ENCODE results near the gene KCNH1. TPM values are rescaled to one million over a fixed set of nuclear protein-coding genes. Genes with fewer than 3 reads are reported as not detected.
A peak's percentile ranks its signal among the peaks of the same experiment; 100 is the strongest.

KCNH1 gene
- total and polyA plus RNA-seq, 2 experiments from 2014 or later, result 0.71 to 1.8 TPM

DNA sequence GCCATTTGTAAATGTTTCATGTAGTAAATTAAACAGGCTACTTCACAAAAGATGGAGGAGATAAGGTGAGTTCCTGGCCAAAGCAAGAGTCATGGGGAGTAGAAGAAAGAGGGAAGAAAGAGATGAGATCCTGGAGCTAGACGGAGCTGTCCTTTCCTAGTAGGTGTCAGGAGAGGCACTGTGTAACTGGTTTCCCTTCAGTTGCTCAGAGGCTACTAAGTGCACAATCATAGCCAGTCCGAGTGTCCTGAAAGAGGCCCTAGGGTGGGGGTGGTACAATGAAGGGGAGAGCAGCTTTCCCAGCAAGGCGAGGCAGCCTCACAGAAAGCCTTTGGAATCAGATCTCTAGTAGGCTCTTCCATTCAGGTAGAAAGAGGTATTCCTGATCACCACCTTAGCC, 390.9 kb downstream of the KCNH1 start:
- no peak for DNase-seq
- Histone ChIP-seq H4K20me1 (ENCODE audit: insufficient read depth) (no peaks in the 10 kb centered on the region), H3K4me1 (ENCODE audit: insufficient read depth) (no peaks in the 10 kb centered on the region), H3K36me3 (ENCODE audit: low read depth) (no peaks in the 10 kb centered on the region), H2AFZ (no peak overlapping the region), H3F3A (ENCODE audit: insufficient read depth) (no peaks in the 10 kb centered on the region), H3K27ac (no peak overlapping the region), H3K9ac (no peak overlapping the region), H3K27me3 (replicated peaks; ENCODE audit: insufficient read depth) (no peaks in the 10 kb centered on the region), H3K79me2 (ENCODE audit: insufficient read depth) (no peaks in the 10 kb centered on the region), H3K9me2 (ENCODE audit: insufficient read depth) (no peaks in the 10 kb centered on the region), H3K9me3 (ENCODE audit: low read depth) (no peaks in the 10 kb centered on the region), H3K4me3 (no peak overlapping the region), H3K4me2 (ENCODE audit: unreplicated experiment) (no peak overlapping the region)
- WGBS, 2 experiments (ENCODE audit: low coverage in 1 of 2, low lambda C conversion rate in 2 of 2, missing lambda C conversion rate in 2 of 2), result 3 to 24% methylated on average over 2 to 3 of the region's 3 CpGs
- TF ChIP-seq EZH2phosphoT487 (IDR thresholded peaks at IDR 0.05; ENCODE audit: insufficient read depth, low read depth) (no peak), EZH2 (IDR thresholded peaks at IDR 0.05; ENCODE audit: insufficient read depth, poor library complexity, severe bottlenecking) (no peak)
- in situ Hi-C loops (cut with MboI), result no loop called here

DNA sequence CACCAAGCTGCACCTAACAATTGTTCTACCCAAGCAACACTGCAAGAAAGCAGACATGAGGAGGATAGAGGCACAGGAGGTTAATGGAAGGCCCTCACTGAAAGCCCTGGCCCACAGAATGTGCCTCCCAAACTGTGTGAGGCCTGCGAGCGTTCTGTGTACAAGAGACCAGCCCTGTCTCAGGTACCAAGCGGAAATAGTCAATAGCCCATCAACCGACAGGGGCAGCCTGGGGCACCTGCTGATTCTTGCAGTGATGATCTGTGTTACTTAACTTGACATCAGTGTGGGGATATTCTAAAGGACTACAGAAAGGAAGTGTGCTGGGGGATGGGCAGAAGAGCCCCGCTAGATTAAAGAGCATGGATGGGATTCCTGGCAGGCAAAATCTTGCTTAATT, 392.4 kb downstream of the KCNH1 start:
- Histone ChIP-seq H3K27me3 (replicated peaks; ENCODE audit: insufficient read depth) (no peaks in the 10 kb centered on the region), H3K27ac (no peak overlapping the region), H3K4me1 (ENCODE audit: insufficient read depth) (no peaks in the 10 kb centered on the region), H3K9ac (no peak overlapping the region), H3F3A (ENCODE audit: insufficient read depth) (no peaks in the 10 kb centered on the region), H3K4me2 (ENCODE audit: unreplicated experiment) (no peak overlapping the region), H4K20me1 (ENCODE audit: insufficient read depth) (no peaks in the 10 kb centered on the region), H3K79me2 (ENCODE audit: insufficient read depth) (no peaks in the 10 kb centered on the region), H3K4me3 (no peak overlapping the region), H3K9me2 (ENCODE audit: insufficient read depth) (no peaks in the 10 kb centered on the region), H3K36me3 (ENCODE audit: low read depth) (no peaks in the 10 kb centered on the region), H2AFZ (no peak overlapping the region), H3K9me3 (ENCODE audit: low read depth) (no peaks in the 10 kb centered on the region)
- no peak for DNase-seq
- WGBS, 2 experiments (ENCODE audit: low coverage in 1 of 2, low lambda C conversion rate in 2 of 2, missing lambda C conversion rate in 2 of 2), result 38 to 40% methylated on average over 5 of the region's 5 CpGs
- TF ChIP-seq EZH2phosphoT487 (IDR thresholded peaks at IDR 0.05; ENCODE audit: insufficient read depth, low read depth), result no peak
- TF ChIP-seq EZH2 (IDR thresholded peaks at IDR 0.05; ENCODE audit: insufficient read depth, poor library complexity, severe bottlenecking), result no peak
- in situ Hi-C loops (cut with MboI), result no loop called here

DNA sequence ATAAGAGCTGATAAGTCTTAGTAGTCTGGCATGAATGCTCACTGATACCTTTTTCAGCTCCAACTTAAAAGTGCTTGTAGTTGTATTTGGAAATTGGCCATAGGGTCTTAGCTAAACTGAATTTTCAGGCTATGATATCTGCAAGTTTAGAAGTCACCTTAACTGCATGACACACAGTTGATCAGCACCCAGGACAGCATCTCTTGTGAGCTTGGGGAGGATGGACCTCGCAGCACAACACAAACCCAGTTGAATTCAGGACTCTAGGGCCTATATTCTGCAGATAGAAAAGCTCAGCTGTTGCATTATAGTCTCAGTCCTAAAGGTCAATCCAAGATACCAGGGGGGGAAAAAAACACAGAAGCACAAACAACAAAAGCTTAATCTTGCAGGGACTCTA, 394.3 kb downstream of the KCNH1 start:
- Histone ChIP-seq H3K27ac (no peak overlapping the region), H3K9ac (no peak overlapping the region), H3K9me3 (ENCODE audit: low read depth) (no peaks in the 10 kb centered on the region), H3K36me3 (ENCODE audit: low read depth) (no peaks in the 10 kb centered on the region), H3K4me1 (ENCODE audit: insufficient read depth) (no peaks in the 10 kb centered on the region), H3K27me3 (replicated peaks; ENCODE audit: insufficient read depth) (no peaks in the 10 kb centered on the region), H3K4me3 (no peak overlapping the region), H3F3A (ENCODE audit: insufficient read depth) (no peaks in the 10 kb centered on the region), H3K4me2 (ENCODE audit: unreplicated experiment) (no peak overlapping the region), H3K79me2 (ENCODE audit: insufficient read depth) (no peaks in the 10 kb centered on the region), H4K20me1 (ENCODE audit: insufficient read depth) (no peaks in the 10 kb centered on the region), H2AFZ (no peak overlapping the region), H3K9me2 (ENCODE audit: insufficient read depth) (no peaks in the 10 kb centered on the region)
- no peak for TF ChIP-seq EZH2 (IDR thresholded peaks at IDR 0.05; ENCODE audit: insufficient read depth, poor library complexity, severe bottlenecking)
- TF ChIP-seq EZH2phosphoT487 (IDR thresholded peaks at IDR 0.05; ENCODE audit: insufficient read depth, low read depth), result no peak
- 0% methylated on average over 1 of the region's 1 CpG for WGBS, 2 experiments (ENCODE audit: low coverage in 1 of 2, low lambda C conversion rate in 2 of 2, missing lambda C conversion rate in 2 of 2)
- peak; percentile 8 for DNase-seq
- in situ Hi-C loops (cut with MboI), result no loop called here

DNA sequence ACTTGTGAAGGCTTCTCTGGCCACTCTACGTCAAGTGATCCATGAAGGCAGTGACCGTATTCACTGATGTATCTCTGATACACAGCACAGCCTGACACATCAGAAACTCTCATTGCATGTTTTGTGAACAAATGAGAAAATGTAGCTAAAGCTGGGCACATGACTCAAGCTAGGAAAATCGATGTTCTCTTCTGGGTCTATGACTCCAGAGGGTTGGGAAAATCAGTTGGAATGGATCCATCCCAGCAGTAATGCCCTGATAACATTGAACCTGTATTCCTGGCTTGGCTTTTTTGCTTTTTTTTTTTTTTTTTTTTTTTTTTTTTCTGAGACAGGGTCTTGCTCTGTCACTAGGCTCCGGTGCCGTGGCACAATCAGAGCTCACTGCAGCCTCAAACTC, 395.7 kb downstream of the KCNH1 start:
- Histone ChIP-seq H4K20me1 (ENCODE audit: insufficient read depth) (no peaks in the 10 kb centered on the region), H2AFZ (no peak overlapping the region), H3K27ac (no peak overlapping the region), H3K4me2 (ENCODE audit: unreplicated experiment) (no peak overlapping the region), H3K79me2 (ENCODE audit: insufficient read depth) (no peaks in the 10 kb centered on the region), H3F3A (ENCODE audit: insufficient read depth) (no peaks in the 10 kb centered on the region), H3K27me3 (replicated peaks; ENCODE audit: insufficient read depth) (no peaks in the 10 kb centered on the region), H3K9ac (no peak overlapping the region), H3K9me3 (ENCODE audit: low read depth) (no peaks in the 10 kb centered on the region), H3K36me3 (ENCODE audit: low read depth) (no peaks in the 10 kb centered on the region), H3K4me1 (ENCODE audit: insufficient read depth) (no peaks in the 10 kb centered on the region), H3K9me2 (ENCODE audit: insufficient read depth) (no peaks in the 10 kb centered on the region), H3K4me3 (no peak overlapping the region)
- in situ Hi-C loops (cut with MboI), result no loop called here
- DNase-seq, result no peak
- 18 to 21% methylated on average over 5 of the region's 5 CpGs for WGBS, 2 experiments (ENCODE audit: low coverage in 1 of 2, low lambda C conversion rate in 2 of 2, missing lambda C conversion rate in 2 of 2)
- TF ChIP-seq EZH2 (IDR thresholded peaks at IDR 0.05; ENCODE audit: insufficient read depth, poor library complexity, severe bottlenecking) (no peak), EZH2phosphoT487 (IDR thresholded peaks at IDR 0.05; ENCODE audit: insufficient read depth, low read depth) (no peak)

DNA sequence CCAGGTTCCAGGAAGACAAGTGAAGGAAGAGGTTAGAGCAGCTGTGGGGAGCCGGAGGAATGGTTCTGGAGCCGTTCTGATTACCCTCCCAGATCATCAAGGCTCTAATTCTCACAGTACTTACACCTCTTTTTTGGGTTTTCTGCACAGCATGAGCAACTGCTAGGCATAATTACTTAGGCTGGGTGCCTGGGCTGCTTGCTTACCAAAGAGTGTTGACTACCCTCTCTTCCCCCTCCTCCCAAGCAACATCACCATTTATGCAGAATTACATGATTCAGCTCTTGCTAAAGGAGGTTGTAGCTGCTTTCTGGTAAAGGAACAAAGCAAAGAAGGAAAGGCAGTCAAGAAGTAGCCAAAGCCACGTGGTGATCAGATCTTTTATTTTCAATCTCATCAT, 397.2 kb downstream of the KCNH1 start:
- in situ Hi-C loops (cut with MboI), result no loop called here
- no peaks in the 10 kb centered on the region for H3K4me1 ChIP-seq (ENCODE audit: insufficient read depth)

More for the DNA sequence above, 397.2 kb downstream of the KCNH1 start:
- WGBS, 2 experiments (ENCODE audit: low coverage in 1 of 2, low lambda C conversion rate in 2 of 2, missing lambda C conversion rate in 2 of 2), result 2 to 6% methylated on average over 3 of the region's 3 CpGs
- no peak for DNase-seq
- H3K27me3 ChIP-seq (replicated peaks; ENCODE audit: insufficient read depth), result no peaks in the 10 kb centered on the region
- no peaks in the 10 kb centered on the region for H3K9me3 ChIP-seq (ENCODE audit: low read depth)
- no peak overlapping the region for H2AFZ ChIP-seq
- no peak overlapping the region for H3K27ac ChIP-seq
- no peak overlapping the region for H3K4me3 ChIP-seq
- TF ChIP-seq EZH2 (IDR thresholded peaks at IDR 0.05; ENCODE audit: insufficient read depth, poor library complexity, severe bottlenecking) (no peak), EZH2phosphoT487 (IDR thresholded peaks at IDR 0.05; ENCODE audit: insufficient read depth, low read depth) (no peak)
- H4K20me1 ChIP-seq (ENCODE audit: insufficient read depth), result no peaks in the 10 kb centered on the region
- H3K4me2 ChIP-seq (ENCODE audit: unreplicated experiment), result no peak overlapping the region
- no peak overlapping the region for H3K9ac ChIP-seq
- H3K79me2 ChIP-seq (ENCODE audit: insufficient read depth), result no peaks in the 10 kb centered on the region
- H3F3A ChIP-seq (ENCODE audit: insufficient read depth), result no peaks in the 10 kb centered on the region
- H3K36me3 ChIP-seq (ENCODE audit: low read depth), result no peaks in the 10 kb centered on the region
- H3K9me2 ChIP-seq (ENCODE audit: insufficient read depth), result no peaks in the 10 kb centered on the region

Data from GM23248 (cell line).